HCT116 (cell line): ENCODE data around the gene SAMHD1. TPM values are rescaled to one million over a fixed set of nuclear protein-coding genes. Genes with fewer than 3 reads are reported as not detected.
"Not testable (repeated sequence)": the region's sequence is repeated elsewhere in the genome, so short reads cannot be mapped to it uniquely, and the experiment has no call there.

Source experiments
- ATAC-seq: fragments of 200-7000 bp; cut with Tn5 transposase; 2 replicates; pipeline ENCODE4 v1.9.1; 2020; ENCODE audit warnings: mild to moderate bottlenecking, moderate library complexity
- Bru-seq: library from RNA; stranded (reverse); fragments of 400-500 nt; gene quantifications from one replicate; lab custom pipeline; 2021; lab: Mats Ljungman, UMichigan
- BruChase-seq, 2 experiments: library from RNA; stranded (reverse); fragments of 400-500 nt; gene quantifications; one replicate each; lab custom pipeline; 2021; lab: Mats Ljungman, UMichigan
- BruUV-seq: library from RNA; stranded (reverse); fragments of 400-500 nt; replicated peaks from 2 replicates; lab custom pipeline; 2021; lab: Mats Ljungman, UMichigan
- CTCF ChIA-PET: fragments of 300-600 bp; sonication (Branson Sonifier 250); formaldehyde crosslinking; loops from one replicate; lab custom pipeline; 2021; ENCODE audit warnings: antibody characterized with exemption; lab: Charles Lee
- POLR2A ChIA-PET: fragments of 300-600, 350-600 bp; sonication (Branson Sonifier 250); formaldehyde crosslinking; loops from one replicate; lab custom pipeline; 2021; ENCODE audit warnings: antibody characterized with exemption; lab: Charles Lee
- RAD21 ChIA-PET, 2 experiments: fragments of 300-600 bp; sonication (Branson Sonifier 250); formaldehyde crosslinking; loops; one replicate each; lab custom pipeline; 2023; ENCODE audit warnings: low total read pairs in 2 of 2; ENCODE audit not compliant: uncharacterized antibody in 2 of 2, unreplicated experiment in 2 of 2, low non-redundant PET in 1 of 2; lab: Charles Lee
- DNase-seq: peaks from one replicate; pipeline ENCODE4 v3.0.0-alpha.2; 2010; ENCODE audit warnings: low read depth, low spot score
- H2AFZ ChIP-seq: fragments of 200-600 bp; shearing (Covaris generic), sonication (generic); 2 replicates; pipeline ENCODE4 v1.6.1; 2017; ENCODE audit warnings: low read depth, mixed run types, mixed read lengths, antibody characterized with exemption, low read length; ENCODE audit not compliant: poor library complexity, severe bottlenecking
- H3K27ac ChIP-seq: 2 replicates; pipeline ENCODE4 v1.5.1; 2012; ENCODE audit warnings: low read depth, low read length
- H3K27me3 ChIP-seq: fragments of 200-600 bp; sonication (generic); 2 replicates; pipeline ENCODE4 v1.6.1; 2016; ENCODE audit warnings: mixed run types, low read length, mixed read lengths; ENCODE audit not compliant: insufficient read depth
- H3K36me3 ChIP-seq, 2 experiments: fragments of 200-500 bp in 1 of 2; fragments of 200-600 bp in 1 of 2; sonication (Bioruptor generic) in 1 of 2; sonication (generic) in 1 of 2; 2 replicates each; pipeline versions ENCODE4 v1.5.1 to v1.6.1; 2014 to 2016; ENCODE audit warnings: low read length in 2 of 2, inconsistent platforms in 1 of 2, mixed read lengths in 1 of 2, mixed run types in 1 of 2; ENCODE audit not compliant: insufficient read depth in 2 of 2, control insufficient read depth in 1 of 2
- H3K4me1 ChIP-seq, 2 experiments: fragments of 200-600 bp in 1 of 2; sonication (generic) in 1 of 2; 2 replicates each; pipeline versions ENCODE4 v1.5.1 to v1.6.1; 2012 to 2017; ENCODE audit warnings: low read length in 2 of 2, inconsistent platforms in 1 of 2, mild to moderate bottlenecking in 1 of 2, mixed read lengths in 1 of 2, mixed run types in 1 of 2, moderate library complexity in 1 of 2; ENCODE audit not compliant: insufficient read depth in 2 of 2, control insufficient read depth in 1 of 2
- H3K4me2 ChIP-seq: fragments of 200-600 bp; sonication (generic); 2 replicates; pipeline ENCODE4 v1.6.1; 2017; ENCODE audit warnings: mixed run types, low read length, mixed read lengths
- H3K4me3 ChIP-seq, 2 experiments: fragments of 200-600 bp in 1 of 2; sonication (generic) in 1 of 2; replicated peaks in 1 of 2; 2 replicates each; pipeline ENCODE4 v1.5.1; 2011 to 2016; ENCODE audit warnings: low read length in 2 of 2, control low read depth in 1 of 2, low read depth in 1 of 2, mild to moderate bottlenecking in 1 of 2, mixed read lengths in 1 of 2, mixed run types in 1 of 2
- H3K79me2 ChIP-seq: fragments of 200-600 bp; sonication (generic); 2 replicates; pipeline ENCODE4 v1.6.1; 2017; ENCODE audit warnings: mild to moderate bottlenecking, mixed run types, low read length, moderate library complexity, mixed read lengths; ENCODE audit not compliant: insufficient read depth
- H3K9ac ChIP-seq: fragments of 200-600 bp; sonication (generic); 2 replicates; pipeline ENCODE4 v1.6.1; 2016; ENCODE audit warnings: low read length, mixed read lengths
- H3K9me2 ChIP-seq: fragments of 200-600 bp; sonication (generic), shearing (Covaris generic); 2 replicates; pipeline ENCODE4 v1.6.1; 2017; ENCODE audit warnings: mixed run types, mild to moderate bottlenecking, moderate library complexity; ENCODE audit not compliant: insufficient read depth
- H3K9me3 ChIP-seq, 2 experiments: fragments of 200-500 bp in 1 of 2; fragments of 200-600 bp in 1 of 2; sonication (Bioruptor generic) in 1 of 2; sonication (generic) in 1 of 2; 2 replicates each; pipeline ENCODE4 v1.6.1; 2014 to 2017; ENCODE audit warnings: low read length in 2 of 2, mixed read lengths in 2 of 2, inconsistent platforms in 1 of 2, low read depth in 1 of 2, mild to moderate bottlenecking in 1 of 2, mixed run types in 1 of 2, moderate library complexity in 1 of 2; ENCODE audit not compliant: control insufficient read depth in 1 of 2, insufficient read depth in 1 of 2
- H4K20me1 ChIP-seq: fragments of 200-600 bp; sonication (generic), shearing (Covaris generic); 2 replicates; pipeline ENCODE4 v1.6.1; 2017; ENCODE audit warnings: mixed run types, mild to moderate bottlenecking, moderate library complexity; ENCODE audit not compliant: insufficient read depth
- CBX3 ChIP-seq: IDR thresholded peaks from 2 replicates; pipeline ENCODE4 v1.6.1; 2012; ENCODE audit warnings: low read depth
- MAX ChIP-seq: IDR thresholded peaks from 2 replicates; pipeline ENCODE4 v1.6.1; 2012
- POLR2A ChIP-seq: IDR thresholded peaks from 2 replicates; pipeline ENCODE4 v1.7.0; 2011; ENCODE audit warnings: borderline replicate concordance; ENCODE audit not compliant: insufficient read depth, insufficient read length; ENCODE audit errors: extremely low read depth
- POLR2AphosphoS5 ChIP-seq: IDR thresholded peaks from 2 replicates; pipeline ENCODE4 v1.6.1; 2011; ENCODE audit warnings: mild to moderate bottlenecking, low read depth, low read length, moderate library complexity
- SIN3A ChIP-seq: IDR thresholded peaks from 2 replicates; pipeline ENCODE4 v1.6.1; 2012; ENCODE audit warnings: low read depth
- SP1 ChIP-seq: IDR thresholded peaks from 2 replicates; pipeline ENCODE4 v1.6.1; 2012; ENCODE audit warnings: low read depth
- TCF7L2 ChIP-seq: IDR thresholded peaks from 2 replicates; pipeline ENCODE4 v1.7.0; 2011; ENCODE audit warnings: borderline replicate concordance, inconsistent platforms; ENCODE audit not compliant: insufficient read depth, insufficient read length; ENCODE audit errors: extremely low read depth
- YY1 ChIP-seq: IDR thresholded peaks from 2 replicates; pipeline ENCODE4 v1.6.1; 2011; ENCODE audit warnings: low read length, low read depth, moderate library complexity, mild to moderate bottlenecking; ENCODE audit not compliant: insufficient replicate concordance; ENCODE audit errors: extremely low read depth
- intact Hi-C: fragments of 100-400 bp; cut with micrococcal nuclease; formaldehyde crosslinking; loops from 2 replicates; pipeline ENCODE4 v1.10.0; 2022
- long read RNA-seq: library from polyadenylated mRNA; unstranded; transcript quantifications from one replicate; pipeline ENCODE4 v2.0.0, GENCODE V29; 2021; ENCODE audit not compliant: unreplicated experiment
- polyA plus RNA-seq: library from polyadenylated mRNA; unstranded; fragments of >200 nt; gene quantifications from 2 replicates; pipeline ENCODE4 v1.2.1, GENCODE V29; 2012; ENCODE audit warnings: missing spikeins
- total RNA-seq: library from RNA; stranded (reverse); gene quantifications from one replicate; pipeline ENCODE4 v1.2.1, GENCODE V29; 2021; ENCODE audit not compliant: unreplicated experiment

SAMHD1 gene
- total RNA-seq (21.4 TPM), Bru-seq, nascent RNA (percentile 40 among the genes with signal in this experiment), BruChase-seq, experiment 1, labeled RNA remaining after a 6-hour chase (percentile 49 among the genes with signal in this experiment), BruChase-seq, experiment 2, labeled RNA remaining after a 2-hour chase (percentile 44 among the genes with signal in this experiment)
- polyA plus RNA-seq: 6.7 and 7.3 TPM in 2 replicates
- long read RNA-seq, full-length matches to known transcripts: 5 of 15 reads
- long read RNA-seq, partial matches to known transcripts: 0 of 15 reads
- long read RNA-seq, other reads (novel, unspliced or antisense): 10 of 15 reads

GRCh38 chr20:36951198-36951978, at the start of gene SAMHD1:
Gene SAMHD1 (minus strand): TSS chr20:36951708. CDS start chr20:36951643, 65 bp downstream.
- Histone ChIP-seq H3K9ac (peak within 1 kb of the TSS; percentile 54), H4K20me1 (no peaks in the 10 kb centered on the region), H3K4me3 (peak within 1 kb of the TSS; percentile 65 to 93), H3K4me2 (peak within 1 kb of the TSS; percentile 70), H3K79me2 (no peaks in the 10 kb centered on the region), H3K27ac (peak within 1 kb of the TSS; percentile 47), H2AFZ (peak within 1 kb of the TSS; percentile 56), H3K4me1 (peaks cover 19 to 23% of the 10 kb centered on the region in 2 experiments), H3K9me2 (no peaks in the 10 kb centered on the region), H3K36me3 (no peaks in the 10 kb centered on the region), H3K27me3 (no peaks in the 10 kb centered on the region), H3K9me3 (no peaks in the 10 kb centered on the region)
- peak; percentile 96 for DNase-seq
- RAD21 ChIA-PET: no interaction called here
- POLR2A ChIA-PET: no interaction called here
- TF ChIP-seq CBX3 (no peak), POLR2AphosphoS5 (peak; percentile 70), TCF7L2 (peak; percentile 91), SIN3A (peak; percentile 13; the same call in 1 of the 2 replicates), MAX (peak; percentile 62), SP1 (no peak), YY1 (peak; percentile 18), POLR2A (peak; percentile 34)
- peak; percentile 98 for ATAC-seq
- BruUV-seq: no TSS peak
- CTCF ChIA-PET: no interaction called here
- intact Hi-C loops: no loop called here

GRCh38 chr20:37000171-37000570, 48.7 kb upstream of the SAMHD1 start:
- POLR2A ChIA-PET, BruUV-seq, ATAC-seq: not testable (repeated sequence)

More at GRCh38 chr20:37000171-37000570, 48.7 kb upstream of the SAMHD1 start:
- H3K4me1 ChIP-seq, H3K36me3 ChIP-seq, intact Hi-C loops, H2AFZ ChIP-seq, H3K4me2 ChIP-seq, H3K9ac ChIP-seq, H3K4me3 ChIP-seq, H3K9me3 ChIP-seq, H3K79me2 ChIP-seq, RAD21 ChIA-PET, H3K9me2 ChIP-seq, H3K27ac ChIP-seq, H4K20me1 ChIP-seq, H3K27me3 ChIP-seq, CTCF ChIA-PET, DNase-seq: not testable (repeated sequence)
